Epithelial cell of esophagus (primary cell): ENCODE results near the gene WDR59.
"Not testable (repeated sequence)": the region's sequence is repeated elsewhere in the genome, so short reads cannot be mapped to it uniquely, and the experiment has no call there.

Experiments used
- DNase-seq: peaks from one replicate; pipeline ENCODE4 v3.0.0; 2010; ENCODE audit warnings: low read depth
- H3K4me3 ChIP-seq: 2 replicates; pipeline ENCODE4 v1.5.1; 2011; ENCODE audit warnings: mild to moderate bottlenecking, low read length, control low read depth
- CTCF ChIP-seq: IDR thresholded peaks from 2 replicates; pipeline ENCODE4 v1.5.1; 2011; ENCODE audit warnings: low read depth, mild to moderate bottlenecking, low read length, control low read depth, inconsistent platforms; ENCODE audit not compliant: insufficient read depth; ENCODE audit errors: missing control alignments

Gene WDR59

GRCh38 chr16:75019007-75019406 is 34.1 kb upstream of the WDR59 start:
- no peak overlapping the region for H3K4me3 ChIP-seq
- TF ChIP-seq CTCF, result no peak
- DNase-seq, result no peak

DNA sequence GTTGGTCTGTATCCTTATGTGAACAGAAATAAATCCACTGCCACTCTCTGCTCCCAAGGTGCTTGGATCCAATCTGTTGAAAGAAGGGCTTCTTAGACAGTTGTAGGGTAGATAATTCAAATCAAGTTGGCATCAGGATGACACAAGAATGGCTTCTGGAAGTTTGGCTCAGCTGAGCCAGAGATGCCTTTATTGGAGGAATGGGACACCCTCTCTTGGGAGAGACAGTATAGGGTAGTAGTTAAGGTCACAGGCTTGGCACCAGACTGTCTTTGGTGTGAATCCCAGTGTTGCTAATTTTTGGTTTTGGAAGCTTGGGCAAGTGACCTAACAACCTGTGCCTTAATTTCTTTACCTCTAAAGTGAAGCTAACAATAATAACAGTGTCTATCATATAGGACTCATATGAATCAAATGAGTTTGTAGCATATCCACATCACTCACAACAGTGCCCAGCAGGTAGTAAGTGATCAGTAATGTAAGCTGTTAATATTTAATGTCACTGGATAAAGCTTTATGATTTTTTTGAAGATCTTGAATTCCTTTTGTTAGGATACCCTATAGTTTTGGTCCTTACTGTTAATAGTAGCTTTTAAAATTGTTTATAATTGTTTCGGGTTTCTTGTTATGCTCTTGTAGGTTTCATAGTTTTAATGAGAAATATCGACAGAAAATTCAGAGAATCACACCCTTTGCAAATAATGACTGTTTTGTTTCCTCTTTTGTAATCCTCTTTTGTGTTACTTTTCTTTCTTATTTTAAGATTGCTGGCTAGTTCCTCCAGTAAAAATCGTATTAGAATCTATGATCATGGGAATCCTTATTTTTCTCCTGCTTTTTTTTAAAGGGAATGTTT is 33.0 kb upstream of the WDR59 start:
- no peak for TF ChIP-seq CTCF
- DNase-seq, result no peak

DNA sequence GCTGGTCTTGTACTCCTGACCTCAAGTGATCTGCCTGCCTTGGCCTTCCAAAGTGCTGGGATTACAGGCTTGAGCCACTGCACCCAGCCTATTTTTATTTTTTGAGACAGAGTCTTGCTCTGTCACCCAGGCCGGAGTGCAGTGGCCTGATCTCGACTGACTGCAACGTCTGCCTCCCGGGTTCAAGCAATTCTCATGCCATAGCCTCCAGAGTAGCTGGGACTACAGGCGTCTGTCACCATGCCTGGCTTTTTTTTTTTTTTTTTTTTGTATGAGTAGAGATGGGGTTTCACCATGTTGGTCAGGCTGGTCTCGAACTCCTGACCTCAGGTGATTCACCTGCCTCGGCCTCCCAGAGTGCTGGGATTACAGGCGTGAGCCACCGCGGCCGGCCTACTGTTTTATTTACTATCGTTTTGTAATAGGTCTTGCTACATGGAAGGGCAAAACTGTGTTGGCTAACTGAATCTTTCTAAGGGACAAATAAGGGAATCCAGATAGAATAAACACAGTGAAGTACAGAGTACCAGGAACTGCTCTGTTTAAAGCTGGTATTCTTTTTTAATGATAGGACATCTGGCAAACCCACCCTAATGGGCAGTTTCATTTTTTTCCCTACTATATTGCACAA is 31.6 kb upstream of the WDR59 start:
- not testable (repeated sequence) for H3K4me3 ChIP-seq, DNase-seq

More for the DNA sequence above, 33.0 kb upstream of the WDR59 start:
- H3K4me3 ChIP-seq, result no peak overlapping the region

- no peak for TF ChIP-seq CTCF
- no peak overlapping the region for H3K4me3 ChIP-seq
- no peak for DNase-seq
Measured at GRCh38 chr16:75014318-75014717, 29.4 kb upstream of the WDR59 start.

DNA sequence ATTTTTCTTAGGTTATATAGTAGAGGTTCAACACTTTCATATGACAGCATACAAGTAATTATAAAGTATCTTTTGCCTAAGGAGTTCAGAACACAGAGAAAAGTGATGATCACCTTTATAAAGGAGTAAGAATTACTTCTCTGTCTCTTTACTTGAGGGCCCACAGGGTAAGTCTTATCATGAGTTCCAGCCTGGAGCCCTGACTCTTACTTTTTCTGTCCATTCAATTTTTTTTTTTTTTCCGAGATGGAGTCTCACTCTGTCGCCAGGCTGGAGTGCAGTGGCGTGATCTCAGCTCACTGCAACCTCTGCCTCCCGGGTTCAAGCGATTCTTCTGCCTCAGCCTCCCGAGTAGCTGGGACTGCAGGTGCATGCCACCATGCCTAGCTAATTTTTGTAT is 28.2 kb upstream of the WDR59 start:
- not testable (repeated sequence) for H3K4me3 ChIP-seq, DNase-seq

GRCh38 chr16:75012380-75013081 is 27.6 kb upstream of the WDR59 start:
- H3K4me3 ChIP-seq, result no peak overlapping the region
- DNase-seq, result no peak
- TF ChIP-seq CTCF, result no peak

DNA sequence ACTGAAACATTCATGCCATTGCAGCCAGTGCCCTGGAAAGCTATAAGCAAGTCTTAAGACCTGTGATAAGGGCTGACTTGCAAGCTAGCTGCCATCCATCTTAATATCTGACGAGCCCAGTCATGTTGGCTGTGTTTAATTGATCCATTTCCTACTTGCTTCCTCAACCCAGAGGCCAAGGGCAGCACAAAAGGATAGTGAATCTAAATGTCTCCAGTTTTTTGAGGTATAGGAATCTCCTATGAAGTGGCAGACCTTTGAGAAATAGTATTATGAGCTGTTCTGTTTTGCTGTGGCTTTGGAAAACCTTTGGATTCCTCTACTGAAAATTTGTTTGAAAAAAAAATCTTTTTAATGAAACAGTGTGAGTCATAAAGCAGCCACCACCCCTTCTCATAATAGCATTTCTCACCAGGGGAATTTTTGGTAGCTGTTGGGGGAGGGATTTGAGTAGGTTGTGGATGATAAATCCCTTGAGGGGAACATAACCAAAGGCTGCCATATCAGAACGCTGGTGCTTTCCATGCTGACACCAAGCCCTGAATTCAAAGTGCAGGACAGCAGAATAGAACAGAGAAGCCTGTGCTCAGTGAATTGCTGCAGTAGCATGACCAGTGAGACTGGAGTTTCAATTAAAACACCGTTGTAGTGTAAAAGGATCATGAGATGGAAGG is 26.8 kb upstream of the WDR59 start:
- H3K4me3 ChIP-seq, result no peak overlapping the region
- DNase-seq, result peak; percentile 95
- TF ChIP-seq CTCF, result no peak
